ENCODE data around the gene KCTD6.

Gene KCTD6

GRCh38 chr3:58491506-58492402 lies at the start of gene KCTD6:
TSS of gene KCTD6 (plus strand) at chr3:58492096. CDS start at chr3:58498756, 6,660 bp downstream.
- DNase-seq, result peak; percentile 82

GRCh38 chr3:58452176-58452575 lies 39.7 kb upstream of the KCTD6 start:
- no peak for DNase-seq

GRCh38 chr3:58459160-58459559 lies 32.7 kb upstream of the KCTD6 start:
- no peak for DNase-seq

- DNase-seq, result no peak
These were observed 29.1 kb upstream of the KCTD6 start for GRCh38 chr3:58462829-58463180.

GRCh38 chr3:58463181-58463941 lies 28.5 kb upstream of the KCTD6 start:
- peak; percentile 16 for DNase-seq

GRCh38 chr3:58463942-58464271 lies 28.0 kb upstream of the KCTD6 start:
- no peak for DNase-seq

GRCh38 chr3:58464866-58465265 lies 27.0 kb upstream of the KCTD6 start:
- no peak for DNase-seq

- no peak for DNase-seq
These were observed 24.9 kb upstream of the KCTD6 start for GRCh38 chr3:58466899-58467563.

- no peak for DNase-seq
These were observed 22.8 kb upstream of the KCTD6 start for GRCh38 chr3:58469096-58469495.

GRCh38 chr3:58470363-58471024 lies 21.4 kb upstream of the KCTD6 start:
- no peak for DNase-seq

- no peak for DNase-seq
These were observed 20.6 kb upstream of the KCTD6 start for GRCh38 chr3:58471025-58471887.

GRCh38 chr3:58473275-58473674 lies 18.6 kb upstream of the KCTD6 start:
- no peak for DNase-seq

GRCh38 chr3:58474348-58474911 lies 17.5 kb upstream of the KCTD6 start:
- DNase-seq, result no peak

- no peak for DNase-seq
These were observed 16.8 kb upstream of the KCTD6 start for GRCh38 chr3:58474967-58475578.

- no peak for DNase-seq
These were observed 13.1 kb upstream of the KCTD6 start for GRCh38 chr3:58478781-58479180.

- no peak for DNase-seq
These were observed 11.6 kb upstream of the KCTD6 start for GRCh38 chr3:58480309-58480708.

GRCh38 chr3:58482917-58483636 lies 8.8 kb upstream of the KCTD6 start:
- DNase-seq, result no peak

GRCh38 chr3:58484045-58484721 lies 7.7 kb upstream of the KCTD6 start:
- no peak for DNase-seq

- DNase-seq, result no peak
These were observed 7.2 kb upstream of the KCTD6 start for GRCh38 chr3:58484722-58485069.

GRCh38 chr3:58485801-58486435 lies 6.0 kb upstream of the KCTD6 start:
- no peak for DNase-seq
